Heart left ventricle (tissue), 16 donors: ENCODE results near the gene DLL1. TPM values are rescaled to one million over a fixed set of nuclear protein-coding genes. Genes with fewer than 3 reads are reported as not detected.
A peak's percentile ranks its signal among the peaks of the same experiment; 100 is the strongest.

Experiments
- ATAC-seq, 4 donors: fragments of 200-7000 bp; cut with Tn5 transposase; one replicate each; pipeline ENCODE4 v1.9.1; 2020 to 2022; ENCODE audit warnings: moderate library complexity in 4 of 4, mild to moderate bottlenecking in 3 of 4, moderate number of reproducible peaks in 1 of 4
- DNase-seq, 5 donors: peaks; one replicate each; pipeline ENCODE4 v3.0.0-alpha.2; 2020
- H3K27ac ChIP-seq, 12 donors: fragments of 200-600 bp; sonication (generic) in 4 of 12; one replicate each; pipeline versions ENCODE4 v1.5.0 to v1.8.0; 2016 to 2022; ENCODE audit warnings: mild to moderate bottlenecking in 2 of 12
- H3K27me3 ChIP-seq, 9 donors: fragments of 200-600 bp; sonication (generic) in 2 of 9; one replicate each; pipeline versions ENCODE4 v1.5.1 to v1.8.0; 2016 to 2022; ENCODE audit warnings: mild to moderate bottlenecking in 3 of 9
- H3K36me3 ChIP-seq, 9 donors: fragments of 200-600 bp; sonication (generic) in 2 of 9; one replicate each; pipeline versions ENCODE4 v1.5.0 to v1.8.0; 2018 to 2022; ENCODE audit warnings: mild to moderate bottlenecking in 2 of 9
- H3K4me1 ChIP-seq, 12 donors: fragments of 200-600 bp; sonication (generic) in 4 of 12; one replicate each; pipeline versions ENCODE4 v1.5.0 to v1.8.0; 2016 to 2022; ENCODE audit warnings: mild to moderate bottlenecking in 3 of 12
- H3K4me3 ChIP-seq, 12 donors: fragments of 200-600 bp; sonication (generic) in 4 of 12; one replicate each; pipeline versions ENCODE4 v1.5.0 to v1.8.0; 2017 to 2022; ENCODE audit warnings: mild to moderate bottlenecking in 9 of 12, moderate library complexity in 4 of 12
- H3K9me3 ChIP-seq, 12 donors: fragments of 200-600 bp; sonication (generic) in 4 of 12; one replicate each; pipeline versions ENCODE4 v1.5.0 to v1.8.0; 2016 to 2022; ENCODE audit warnings: mild to moderate bottlenecking in 1 of 12
- CTCF ChIP-seq, 12 donors: fragments of 200-600 bp; sonication (generic) in 4 of 12; IDR thresholded peaks; one replicate each; pipeline versions ENCODE4 v1.5.0 to v1.8.0; 2018 to 2022; ENCODE audit warnings: antibody characterized with exemption in 12 of 12, mild to moderate bottlenecking in 5 of 12
- POLR2A ChIP-seq, 2 donors: fragments of 450-650 bp; IDR thresholded peaks; one replicate each; pipeline ENCODE4 v1.6.1; 2017; ENCODE audit warnings: antibody characterized with exemption in 2 of 2, mild to moderate bottlenecking in 2 of 2, moderate library complexity in 2 of 2
- WGBS, 4 donors: extraction: QIAGEN DNeasy Blood & Tissue Kit in 2 of 4; methylation state at CpG; one replicate each; pipeline versions ENCODE4 v1.1.5 to v1.1.7; 2013 to 2018; 5-methylcytosine and 5-hydroxymethylcytosine counted together
- intact Hi-C, 10 donors: fragments of 100-400 bp; cut with DNase I; formaldehyde crosslinking; loops; one replicate each; pipeline versions ENCODE4 v1.11.1 to v1.14.2; 2022
- polyA plus RNA-seq, 2 donors: library from polyadenylated mRNA; stranded (reverse); fragments of 200-250 nt; gene quantifications; one replicate each; pipeline ENCODE4 v1.2.3, GENCODE V29; 2013
- total RNA-seq, 9 donors: library from RNA; depleted of rRNA in 2 of 9; stranded (reverse); fragments of >200 nt in 2 of 9; fragmentation: NEBNext Ultra II Directional in 3 of 9; extraction: Animal tissue kit (Norgen Biotek cat#: 25700) in 3 of 9; gene quantifications; one replicate each; pipeline versions ENCODE4 v1.1.0 to v1.2.4, GENCODE V29; 2016 to 2023
- donor health status: ischemic (EF 13 %, LVEDD 7.1; RV severe dilation, severe dysfunction).
- donor health status: healthy with polysubstance abuse.
- donor health status: DM: no; HTN: yes; CAD: no.
- donor health status: DM: no; HTN: no; CAD: no.
- donor health status: ischemic (EF 25% LVEDD 6.9; RV normal size, moderate dysfunction).
- donor health status: ischemic (EF 25% LVEDD 5.7; RV mildly dilated, moderate dysfunction).
- donor health status: healthy.
- donor health status: DM: yes; HTN: yes; CAD: no.
- donor health status: ischemic (EF 35%, LVEDD 5.7; RV mildly dilated, moderate dysfunction).
- donor health status: nonischemic (EF 11% LVEDD 7.7; RV severe dilation, severe dysfunction).
- donor health status: DM: yes; HTN: yes; CAD: no.
- donor health status: PGD.
- donor health status: ischemic (EF 29% LVEDD 5.4; RV normal size, mild dysfunction).
- donor health status: nonischemic (EF 23%, LVEDD 6.1; RV moderate dilation, normal function).

DLL1 gene
- total and polyA plus RNA-seq, 11 donors = 2.6 to 10.7 (median 8.0) TPM

DNA sequence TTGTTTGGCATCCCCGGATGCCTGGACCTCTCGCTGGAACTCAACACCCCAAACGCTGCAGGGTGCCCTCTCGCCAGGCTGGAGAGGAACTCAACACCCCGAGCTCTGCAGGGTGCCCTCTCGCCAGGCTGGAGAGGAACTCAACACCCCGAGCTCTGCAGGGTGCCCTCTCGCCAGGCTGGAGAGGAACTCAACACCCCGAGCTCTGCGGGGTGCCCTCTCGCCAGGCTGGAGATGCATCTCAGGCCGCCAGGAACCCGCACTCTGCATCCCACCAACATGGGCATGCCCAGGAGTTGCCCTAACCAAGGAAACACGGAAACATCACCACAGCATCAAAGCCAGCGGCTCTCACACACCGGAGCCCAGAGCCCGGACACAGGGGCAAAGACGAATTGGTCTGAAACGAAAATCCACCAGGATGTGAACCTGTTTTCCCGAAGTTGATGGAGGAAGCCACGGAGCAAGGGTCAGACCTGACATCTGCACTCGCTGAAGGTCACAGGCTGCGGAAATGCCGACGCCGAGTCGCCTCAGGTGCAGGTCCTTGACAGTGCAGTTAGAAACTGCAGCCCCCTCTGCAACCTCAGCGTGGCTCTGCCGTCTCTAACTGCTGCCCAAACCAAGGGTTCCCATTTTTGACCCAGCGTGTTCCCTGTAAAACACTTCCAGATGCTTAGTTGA lies 37.5 kb downstream of the DLL1 start:
- H3K27ac ChIP-seq = no peak overlapping the region
- no peaks in the 10 kb centered on the region for H3K9me3 ChIP-seq
- H3K4me3 ChIP-seq = no peak overlapping the region
- H3K27me3 ChIP-seq = no peaks in the 10 kb centered on the region
- no peak for TF ChIP-seq POLR2A (IDR thresholded peaks at IDR 0.05)
- no peaks in the 10 kb centered on the region for H3K36me3 ChIP-seq
- ATAC-seq (no peak), DNase-seq (peak in 2 of 5 donors; percentile 6 to 17)
- intact Hi-C loops = no loop called here
- H3K4me1 ChIP-seq = peaks cover 0 to 7% (median 1%) of the 10 kb centered on the region in 12 donors
- WGBS, 4 donors = 88 to 91% (median 89%) methylated on average over 26 to 30 of the region's 30 CpGs

DNA sequence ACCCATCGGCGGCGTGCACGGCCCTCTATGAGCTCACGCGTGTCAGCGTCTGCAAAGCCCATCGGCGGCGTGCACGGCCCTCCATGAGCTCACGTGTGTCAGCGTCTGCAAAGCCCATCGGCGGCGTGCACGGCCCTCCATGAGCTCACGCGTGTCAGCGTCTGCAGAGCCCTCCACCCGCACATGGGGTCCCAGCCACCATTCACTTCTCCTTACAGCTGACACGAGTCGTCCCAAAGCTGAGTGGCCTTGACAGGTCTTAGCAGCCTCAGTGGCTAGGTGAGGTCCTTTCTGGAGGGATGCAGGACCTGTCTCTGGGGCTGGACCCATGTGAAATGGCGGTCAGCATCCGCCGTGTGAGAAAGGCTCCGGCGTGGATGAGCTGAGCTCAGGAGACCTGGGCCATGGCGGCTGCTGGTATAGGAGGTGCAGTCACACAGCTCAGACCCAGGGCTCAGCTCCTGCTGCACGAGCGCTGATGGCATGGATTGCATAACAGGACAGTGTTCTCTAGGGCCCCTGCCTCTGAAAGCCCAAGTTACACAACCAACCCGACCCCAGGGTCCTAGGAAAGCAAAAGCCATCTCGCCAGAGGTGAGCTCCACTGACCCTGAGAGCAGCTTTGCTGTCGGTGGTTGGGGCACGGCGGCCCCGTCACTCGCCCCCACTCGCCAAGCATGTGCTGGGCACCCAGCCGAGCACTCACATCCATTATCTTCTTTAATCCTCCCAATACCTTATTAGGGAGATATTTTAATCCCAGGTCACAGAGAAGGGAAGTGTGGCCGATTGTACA lies 38.9 kb downstream of the DLL1 start:
- TF ChIP-seq CTCF (IDR thresholded peaks at IDR 0.05) = no peak
- no peak for TF ChIP-seq POLR2A (IDR thresholded peaks at IDR 0.05)
- intact Hi-C loops = no loop called here
- 93 to 96% (median 94%) methylated on average over 38 to 41 of the region's 41 CpGs for WGBS, 4 donors

GRCh38 chr6:170250981-170251775 lies 39.7 kb downstream of the DLL1 start:
- peaks cover 0 to 19% (median 1%) of the 10 kb centered on the region in 12 donors for H3K4me1 ChIP-seq
- DNase-seq (peak in 2 of 5 donors; percentile 10 to 16), ATAC-seq (no peak)
- WGBS, 4 donors = 86 to 93% (median 90%) methylated on average over 19 to 21 of the region's 21 CpGs
- intact Hi-C loops = no loop called here
- no peaks in the 10 kb centered on the region for H3K9me3 ChIP-seq
- no peaks in the 10 kb centered on the region for H3K36me3 ChIP-seq
- TF ChIP-seq CTCF (IDR thresholded peaks at IDR 0.05) = no peak
- TF ChIP-seq POLR2A (IDR thresholded peaks at IDR 0.05) = no peak
- H3K4me3 ChIP-seq = no peak overlapping the region
- no peak overlapping the region for H3K27ac ChIP-seq
- peaks cover 0 to 7% (median 0%) of the 10 kb centered on the region in 9 donors for H3K27me3 ChIP-seq

More for the DNA sequence above, 38.9 kb downstream of the DLL1 start:
- no peak overlapping the region for H3K27ac ChIP-seq
- DNase-seq = peak in 2 of 5 donors; percentile 10 to 15
- peaks cover 0 to 7% (median 0%) of the 10 kb centered on the region in 9 donors for H3K27me3 ChIP-seq
- H3K9me3 ChIP-seq = no peaks in the 10 kb centered on the region
- no peak overlapping the region for H3K4me3 ChIP-seq
- no peak for ATAC-seq
- no peaks in the 10 kb centered on the region for H3K36me3 ChIP-seq
- H3K4me1 ChIP-seq = peaks cover 0 to 19% (median 1%) of the 10 kb centered on the region in 12 donors

GRCh38 chr6:170250455-170250854 lies 40.4 kb downstream of the DLL1 start:
- DNase-seq (peak in 2 of 5 donors; percentile 4 to 12), ATAC-seq (no peak)
- 87 to 90% (median 89%) methylated on average over 11 of the region's 11 CpGs for WGBS, 4 donors
- intact Hi-C loops = no loop called here
- Histone ChIP-seq H3K9me3 (no peaks in the 10 kb centered on the region), H3K36me3 (no peaks in the 10 kb centered on the region), H3K4me3 (no peak overlapping the region), H3K4me1 (peaks cover 0 to 19% (median under 1%) of the 10 kb centered on the region in 12 donors), H3K27me3 (peaks cover 0 to 7% (median 0%) of the 10 kb centered on the region in 9 donors), H3K27ac (no peak overlapping the region)
- TF ChIP-seq CTCF (IDR thresholded peaks at IDR 0.05) (no peak), POLR2A (IDR thresholded peaks at IDR 0.05) (no peak)
